Measurements from ENCODE around the gene CALCOCO1.
A peak's percentile ranks its signal among the peaks of the same experiment; 100 is the strongest.
"Not testable (repeated sequence)": the region's sequence is repeated elsewhere in the genome, so short reads cannot be mapped to it uniquely, and the experiment has no call there.

The CALCOCO1 gene, protein sequence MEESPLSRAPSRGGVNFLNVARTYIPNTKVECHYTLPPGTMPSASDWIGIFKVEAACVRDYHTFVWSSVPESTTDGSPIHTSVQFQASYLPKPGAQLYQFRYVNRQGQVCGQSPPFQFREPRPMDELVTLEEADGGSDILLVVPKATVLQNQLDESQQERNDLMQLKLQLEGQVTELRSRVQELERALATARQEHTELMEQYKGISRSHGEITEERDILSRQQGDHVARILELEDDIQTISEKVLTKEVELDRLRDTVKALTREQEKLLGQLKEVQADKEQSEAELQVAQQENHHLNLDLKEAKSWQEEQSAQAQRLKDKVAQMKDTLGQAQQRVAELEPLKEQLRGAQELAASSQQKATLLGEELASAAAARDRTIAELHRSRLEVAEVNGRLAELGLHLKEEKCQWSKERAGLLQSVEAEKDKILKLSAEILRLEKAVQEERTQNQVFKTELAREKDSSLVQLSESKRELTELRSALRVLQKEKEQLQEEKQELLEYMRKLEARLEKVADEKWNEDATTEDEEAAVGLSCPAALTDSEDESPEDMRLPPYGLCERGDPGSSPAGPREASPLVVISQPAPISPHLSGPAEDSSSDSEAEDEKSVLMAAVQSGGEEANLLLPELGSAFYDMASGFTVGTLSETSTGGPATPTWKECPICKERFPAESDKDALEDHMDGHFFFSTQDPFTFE

DNA sequence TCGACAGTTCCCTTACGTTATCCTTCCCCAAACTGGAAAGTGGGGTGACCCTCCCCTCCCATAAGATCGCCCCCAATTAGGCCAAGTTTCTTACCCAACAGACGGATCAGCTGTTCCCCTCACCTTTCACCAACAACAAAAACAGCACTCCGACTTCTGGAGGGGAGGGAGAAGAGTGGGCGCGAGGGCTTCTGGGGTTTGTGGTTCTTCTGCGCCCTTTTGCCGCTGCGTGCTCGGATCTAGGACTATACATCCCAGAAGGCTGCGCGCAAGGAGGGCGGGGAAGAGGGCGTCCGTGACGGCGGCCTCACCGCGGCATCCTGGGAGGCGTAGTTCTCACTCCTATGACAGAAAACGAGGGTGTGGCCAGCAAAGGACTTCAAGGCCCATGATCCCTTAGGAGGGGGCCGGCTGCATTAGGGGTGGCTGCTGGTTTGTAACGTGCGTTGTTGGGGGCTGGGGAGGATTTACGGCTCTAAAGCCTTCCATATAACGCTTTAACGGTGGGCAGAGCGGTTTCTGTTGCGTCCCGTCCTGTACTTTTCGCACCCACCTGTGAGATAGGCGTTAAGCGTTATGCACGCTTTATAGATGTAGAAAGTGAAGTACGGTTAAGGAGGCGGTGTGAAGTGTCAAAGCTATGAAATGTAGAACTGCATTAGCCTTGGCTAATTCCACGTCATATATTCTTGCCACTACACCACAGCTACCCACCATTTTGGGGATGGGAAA is at the start of gene CALCOCO1:
Gene CALCOCO1, minus strand, starts transcription at position 143 of the 732 bp plus-strand sequence. CDS start 2,210 bp downstream, outside the sequence.
- FAIRE-seq: peak; percentile 98

DNA sequence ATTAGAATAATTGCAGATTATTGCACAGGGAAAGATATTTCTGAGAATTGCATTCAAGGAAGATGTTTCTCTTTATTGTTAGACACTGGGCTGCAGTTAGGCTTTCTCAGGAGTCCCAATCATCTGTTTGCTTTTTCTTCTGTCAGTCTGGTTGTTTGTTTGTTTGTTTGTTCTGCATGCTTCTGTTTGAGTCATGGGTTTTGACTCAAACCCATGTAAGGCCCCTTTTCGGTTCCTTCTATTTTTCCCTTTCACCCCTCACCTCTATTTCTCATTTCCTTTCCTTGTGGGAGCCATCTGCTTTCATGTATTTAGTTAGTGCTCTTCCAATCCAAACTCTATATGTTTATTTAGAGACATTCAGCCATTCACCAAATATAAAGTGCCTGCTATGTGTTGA is 49.6 kb upstream of the CALCOCO1 start:
- no peak for FAIRE-seq

DNA sequence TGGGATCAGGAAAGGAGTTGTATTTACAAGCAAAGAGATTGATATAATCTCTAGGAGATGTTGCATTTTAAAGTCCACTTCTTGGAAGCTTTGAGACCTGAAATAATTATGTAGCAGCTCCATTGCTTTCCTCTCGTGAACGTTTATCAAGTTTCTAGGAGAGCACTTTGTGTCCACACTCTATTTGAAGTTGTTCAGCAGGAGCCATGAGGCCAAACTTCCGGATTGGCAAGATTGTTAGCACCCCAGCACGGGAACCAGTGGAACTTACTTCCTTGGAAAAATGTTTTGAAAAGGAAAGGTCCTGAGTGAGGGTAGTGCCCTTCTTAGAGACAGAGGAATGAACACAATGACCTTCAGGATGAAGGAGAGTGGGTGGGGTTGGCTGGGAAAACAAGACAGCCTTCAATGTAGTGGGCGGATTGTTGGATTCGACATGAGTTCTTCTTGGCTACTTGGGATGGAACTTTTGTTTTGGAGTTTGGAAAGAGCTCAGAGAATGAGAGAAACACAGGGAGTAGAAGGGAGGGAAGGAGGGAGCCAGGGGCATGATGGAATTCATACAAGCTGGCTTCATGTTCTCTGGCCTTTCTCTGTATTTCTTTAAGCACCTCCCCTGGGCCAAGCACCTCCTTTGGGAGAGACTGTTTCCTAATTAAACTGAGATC is 48.4 kb upstream of the CALCOCO1 start:
- no peak for FAIRE-seq

DNA sequence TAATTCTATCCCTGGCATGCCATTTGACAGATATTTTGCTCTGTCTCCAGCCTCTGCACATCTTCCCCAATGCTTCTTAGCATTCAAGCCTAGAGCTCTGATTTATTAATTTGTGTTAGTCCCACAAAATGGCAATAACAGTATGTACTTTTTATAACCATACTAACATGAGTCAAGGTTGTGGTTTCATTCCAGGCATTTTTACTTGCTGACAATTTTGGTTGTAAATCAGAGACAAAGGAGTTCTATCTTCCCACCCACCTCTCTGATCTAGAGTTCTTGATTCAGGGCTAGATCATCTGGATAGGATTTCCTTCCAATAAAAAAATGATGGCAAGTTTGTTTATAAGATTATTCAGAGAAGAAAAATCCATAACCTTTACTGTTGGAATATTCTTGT is 43.0 kb upstream of the CALCOCO1 start:
- no peak for FAIRE-seq

DNA sequence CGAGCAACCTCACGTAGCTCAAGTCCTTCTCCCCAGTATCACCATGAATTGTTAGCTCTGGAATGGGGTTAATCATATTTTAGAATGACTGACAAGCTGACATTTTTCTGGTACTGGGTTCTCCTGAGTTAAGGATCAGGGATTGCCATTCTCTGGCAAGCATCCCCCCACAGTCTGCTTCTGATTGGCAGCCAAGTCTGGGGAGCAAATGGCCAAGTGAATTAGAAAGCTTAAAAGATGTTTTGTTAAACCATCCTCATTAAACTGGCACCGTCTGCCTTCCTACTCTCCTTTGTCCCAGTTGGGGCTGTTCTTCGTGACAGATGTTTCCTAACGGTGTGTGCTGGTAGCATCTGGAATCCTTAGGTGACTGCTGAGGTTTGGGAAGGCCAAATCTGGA is 41.7 kb upstream of the CALCOCO1 start:
- no peak for FAIRE-seq

DNA sequence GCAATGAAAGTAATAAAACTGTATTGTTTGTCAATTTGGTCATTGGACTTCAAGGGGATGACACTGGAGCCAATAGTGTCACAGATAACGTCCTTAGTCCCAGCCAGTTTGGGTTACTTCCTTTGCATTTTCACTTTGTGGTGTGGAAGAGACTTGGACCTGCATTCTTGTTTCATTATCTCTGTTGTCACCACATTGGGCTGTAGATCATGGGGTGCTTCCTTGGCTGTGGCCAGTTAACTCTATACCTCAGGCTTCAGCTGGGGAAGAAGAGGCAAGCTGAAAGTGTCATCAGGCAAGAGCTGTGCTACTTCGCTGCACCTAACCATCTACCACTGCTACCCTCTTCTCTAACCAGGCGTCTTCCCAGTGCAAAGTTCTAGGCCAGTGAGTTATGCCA is 39.6 kb upstream of the CALCOCO1 start:
- no peak for FAIRE-seq

DNA sequence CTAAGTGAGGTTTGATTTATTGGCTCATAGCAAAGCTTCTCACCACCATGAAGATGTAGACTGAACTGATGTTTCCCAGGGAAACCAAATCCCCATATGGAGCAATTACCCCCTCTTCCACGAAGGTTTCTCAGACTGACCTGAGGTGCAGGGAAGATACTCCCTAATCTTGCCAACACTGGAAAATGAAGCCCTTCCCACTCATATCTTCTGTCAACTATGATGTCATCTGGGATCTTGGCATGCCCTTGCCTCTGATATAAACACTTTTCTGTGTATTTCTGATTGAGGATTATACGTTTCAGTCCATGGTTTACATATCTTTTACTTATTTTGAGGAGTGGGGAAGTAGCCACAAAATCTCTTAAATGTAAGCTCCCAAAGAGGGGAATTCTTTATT is 38.6 kb upstream of the CALCOCO1 start:
- no peak for FAIRE-seq

DNA sequence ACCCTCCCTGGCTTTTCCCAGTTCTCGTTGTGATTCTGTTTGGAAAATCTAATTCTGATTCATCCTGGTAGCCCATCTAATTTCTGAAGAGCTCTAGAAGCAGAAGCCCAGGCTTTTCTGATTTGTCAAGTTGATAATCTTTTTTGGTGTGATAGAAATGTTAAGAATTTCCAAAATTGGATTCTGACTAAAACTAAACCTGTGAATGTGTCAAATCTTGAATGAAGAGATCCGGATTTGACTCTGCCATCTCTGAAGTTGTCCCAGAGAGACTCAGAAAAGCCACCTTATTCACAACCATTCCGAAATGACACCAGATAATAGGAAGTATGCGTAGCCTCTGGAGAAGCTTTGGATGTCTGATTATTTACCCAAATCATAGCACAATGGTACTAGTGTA is 37.4 kb upstream of the CALCOCO1 start:
- no peak for FAIRE-seq

DNA sequence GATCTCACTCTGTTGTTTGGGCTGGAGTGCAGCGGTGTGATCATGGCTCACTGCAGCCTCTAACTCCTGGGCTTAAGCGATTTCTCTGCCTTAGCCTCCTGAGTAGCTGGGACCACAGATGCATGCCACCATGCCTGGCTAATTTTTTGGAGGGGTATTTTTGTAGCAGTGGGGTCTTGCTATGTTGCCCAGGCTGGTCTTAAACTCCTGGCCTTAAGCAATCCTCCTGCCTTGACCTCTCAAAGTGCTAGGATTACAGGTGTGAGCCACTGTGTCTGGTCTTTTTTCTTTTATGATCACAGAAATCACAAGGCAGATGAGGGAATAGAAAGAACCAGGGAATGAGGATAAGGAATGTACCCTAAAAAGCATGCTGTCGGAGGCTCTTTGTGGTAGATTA is 35.5 kb upstream of the CALCOCO1 start:
- not testable (repeated sequence) for FAIRE-seq

DNA sequence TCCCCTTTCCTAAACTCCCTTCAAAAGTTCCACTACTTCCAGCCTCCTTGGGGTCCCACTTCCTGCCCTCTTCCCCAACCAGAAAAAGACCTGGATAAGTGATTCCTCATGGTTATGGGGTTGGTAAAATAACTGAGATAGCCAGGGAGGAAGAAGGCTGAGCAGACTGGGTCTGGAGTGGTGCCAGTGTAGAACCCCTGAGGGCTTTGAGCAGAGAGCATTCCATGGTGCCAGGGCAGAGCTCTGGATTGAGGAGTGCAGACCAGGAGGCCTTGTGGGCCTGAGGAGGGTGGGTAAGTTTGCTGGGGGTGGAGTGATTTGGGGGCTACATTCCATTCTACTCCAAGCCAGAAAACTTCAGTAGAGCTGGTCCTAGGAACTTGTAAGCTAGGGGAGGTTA is 34.1 kb upstream of the CALCOCO1 start:
- FAIRE-seq: no peak

DNA sequence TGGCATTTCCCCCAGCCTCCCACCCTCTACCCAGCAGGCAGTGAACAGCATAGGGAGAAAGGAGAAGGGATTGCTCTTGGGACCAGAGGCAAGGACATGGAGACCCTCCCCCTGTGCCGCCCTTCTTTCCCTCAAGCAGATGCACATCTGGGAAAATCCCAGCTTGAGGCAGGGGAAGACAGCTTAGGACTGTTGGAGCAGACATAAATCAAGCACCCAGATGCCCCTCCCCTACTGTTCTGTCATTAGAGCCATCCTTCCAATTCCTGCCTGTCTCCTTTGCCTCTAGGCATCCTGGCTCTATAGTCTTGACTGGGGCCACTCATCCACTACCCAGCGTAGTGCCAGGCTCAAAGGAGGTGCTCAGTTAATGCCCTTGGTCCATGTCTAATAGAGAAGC is 32.0 kb upstream of the CALCOCO1 start:
- no peak for FAIRE-seq

DNA sequence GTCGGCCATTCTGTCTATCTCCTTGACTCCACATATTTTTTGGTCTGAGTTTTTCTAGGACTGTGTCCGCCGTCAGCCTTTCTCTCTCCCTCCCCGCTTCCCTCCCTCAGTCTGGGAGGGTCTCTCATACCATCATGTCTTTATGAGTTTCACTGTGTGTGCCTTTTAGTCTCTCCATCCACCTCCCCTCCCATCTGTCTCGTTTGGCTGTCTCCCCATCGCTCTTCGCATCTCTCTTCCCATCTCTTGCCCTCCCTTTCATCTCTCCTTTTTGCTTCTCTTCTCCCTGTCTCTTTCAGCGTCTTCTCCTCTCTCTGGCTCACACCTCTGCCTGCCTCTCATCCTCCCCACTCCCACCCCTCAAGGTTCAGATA is 31.5 kb upstream of the CALCOCO1 start:
- FAIRE-seq: no peak

DNA sequence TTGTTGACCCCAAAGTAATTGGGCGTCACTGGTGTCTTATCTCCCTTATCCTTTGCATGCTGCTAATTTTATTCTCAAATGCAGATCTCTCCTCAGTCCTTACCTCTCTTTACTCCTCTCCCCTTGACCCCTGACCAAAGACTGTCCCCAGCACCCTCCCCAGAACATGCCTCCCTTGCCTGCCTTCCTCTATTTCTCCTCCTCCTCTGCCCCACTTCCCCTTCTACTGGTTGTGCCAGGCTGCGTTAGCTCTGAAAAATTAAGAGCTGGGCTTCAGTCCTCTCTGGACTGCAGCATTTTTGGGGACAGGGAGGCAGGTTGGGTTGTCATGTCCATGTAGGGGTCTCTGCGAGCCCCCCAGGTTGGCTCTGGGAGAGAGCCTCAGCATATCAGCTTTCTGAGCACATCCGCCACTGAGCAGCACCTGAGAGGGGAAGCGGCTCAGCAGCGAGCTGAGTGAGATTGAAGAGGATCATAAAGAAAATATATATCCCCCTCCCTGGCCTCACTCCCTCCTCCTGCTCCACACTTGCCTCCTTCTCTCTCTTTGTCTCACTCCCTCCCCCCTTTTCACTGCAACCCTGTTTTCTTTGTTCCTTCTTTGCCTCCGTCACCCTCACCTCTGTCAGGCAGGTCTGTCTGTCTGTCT is 31.0 kb upstream of the CALCOCO1 start:
- no peak for FAIRE-seq

DNA sequence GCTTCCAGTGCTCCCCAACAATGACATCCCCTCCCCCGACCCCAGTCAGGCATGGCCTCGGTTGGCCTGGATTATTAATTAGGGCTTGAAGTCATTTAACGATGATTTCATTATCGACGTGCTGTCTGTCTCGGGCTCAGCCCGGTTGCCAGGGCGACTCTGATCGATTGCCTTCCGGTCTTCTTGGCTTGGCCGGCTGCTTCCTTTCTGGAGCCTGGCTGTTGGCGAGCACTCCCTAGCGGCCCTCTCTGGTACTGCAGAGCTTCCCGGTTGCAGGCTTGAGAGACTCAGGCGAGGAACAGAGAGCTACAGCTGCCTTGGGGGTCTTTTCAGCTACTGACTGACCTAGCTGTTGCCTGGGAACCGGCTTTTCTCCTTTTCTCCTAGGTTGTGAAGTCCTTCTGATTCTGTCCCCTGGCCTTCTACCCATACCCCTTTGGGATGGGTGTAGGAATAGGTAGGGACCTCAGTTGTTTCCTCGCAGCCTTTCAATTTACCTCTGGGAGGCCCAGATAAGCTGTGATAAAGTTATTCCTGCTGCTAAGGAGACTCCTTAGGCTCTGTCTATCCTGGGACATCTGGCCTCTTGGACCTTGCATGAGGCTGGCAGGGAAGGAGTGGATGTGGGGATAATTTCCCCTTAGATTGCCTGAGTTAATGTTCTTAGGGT is 30.0 kb upstream of the CALCOCO1 start:
- FAIRE-seq: no peak

DNA sequence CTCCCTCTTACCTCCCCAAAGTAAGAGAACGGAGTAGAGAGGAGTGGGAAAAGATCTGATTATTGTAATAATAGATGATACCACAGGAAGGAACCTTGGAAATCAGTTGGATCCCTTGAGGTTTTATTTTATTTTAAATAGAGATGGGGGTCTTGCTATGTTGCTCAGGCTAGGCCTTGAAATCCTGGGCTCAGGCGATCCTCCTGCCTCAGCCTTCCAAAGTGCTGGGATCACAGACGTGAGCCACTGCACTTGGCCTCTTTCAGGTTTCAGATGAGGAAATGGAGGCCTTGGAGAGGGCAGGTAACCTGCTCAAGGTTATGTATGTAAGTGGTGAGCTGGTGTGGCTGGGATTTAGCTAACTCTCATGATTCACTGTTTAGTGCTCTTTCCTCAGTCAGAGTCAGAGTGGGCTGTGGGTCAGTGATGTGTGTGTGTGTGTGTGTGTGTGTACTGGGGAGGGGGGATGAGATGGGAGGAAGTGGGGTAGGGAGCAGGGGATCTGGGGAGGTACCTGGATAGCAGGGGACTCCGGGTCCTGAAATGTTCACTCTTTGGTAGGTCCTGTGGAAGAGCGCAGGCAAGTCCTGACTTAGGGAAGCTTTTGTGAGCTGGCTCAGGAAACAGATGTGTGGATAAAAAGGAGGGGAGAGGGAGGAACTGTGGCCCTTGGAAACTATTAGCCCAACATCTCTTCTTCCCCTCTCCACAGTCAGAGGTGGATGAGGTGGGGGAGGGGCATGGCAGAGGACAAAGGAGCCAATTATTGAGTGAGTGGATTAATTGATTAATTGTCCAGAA is 29.2 kb upstream of the CALCOCO1 start:
- FAIRE-seq: no peak

DNA sequence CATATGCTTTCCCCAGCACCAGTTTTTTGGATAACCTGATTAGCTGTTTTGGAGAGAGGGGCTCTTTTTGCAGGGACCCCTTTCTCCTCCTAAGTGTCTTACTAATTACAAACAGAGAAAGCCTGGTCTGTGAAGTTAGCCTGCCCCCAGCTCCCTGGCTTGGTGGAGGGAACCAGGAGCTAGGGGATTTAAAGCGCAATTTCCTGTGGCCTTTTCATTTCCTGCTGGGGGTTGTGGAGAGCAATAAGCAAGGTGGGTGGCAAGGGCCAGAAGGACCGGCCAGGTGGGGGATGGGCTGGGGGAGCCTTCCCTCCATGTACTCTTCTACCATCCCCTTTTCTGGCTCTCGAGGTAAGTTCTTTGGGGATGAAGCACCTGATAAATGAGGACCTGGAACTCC is 28.6 kb upstream of the CALCOCO1 start:
- no peak for FAIRE-seq

DNA sequence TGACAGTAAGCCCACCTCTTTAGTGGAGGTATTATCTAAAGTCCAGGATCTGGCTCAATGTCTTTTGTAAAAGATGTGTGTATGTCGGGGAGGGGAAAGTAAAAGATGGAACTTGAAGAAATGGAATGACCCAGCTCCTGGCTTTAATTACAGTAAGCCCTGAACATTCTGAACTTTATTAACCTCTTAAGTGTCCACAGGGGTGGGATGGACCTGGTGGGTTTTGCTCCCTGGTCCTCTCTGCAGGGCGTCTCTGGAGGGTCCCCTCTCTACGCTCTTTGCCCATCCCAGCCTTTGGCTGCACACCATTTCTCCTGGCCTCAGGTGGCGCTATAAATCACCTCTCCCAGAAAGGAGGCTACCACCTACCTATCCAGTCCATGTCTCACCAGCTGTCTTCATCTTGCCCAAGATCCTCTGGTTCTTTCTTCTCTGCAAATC is 28.2 kb upstream of the CALCOCO1 start:
- FAIRE-seq: no peak

DNA sequence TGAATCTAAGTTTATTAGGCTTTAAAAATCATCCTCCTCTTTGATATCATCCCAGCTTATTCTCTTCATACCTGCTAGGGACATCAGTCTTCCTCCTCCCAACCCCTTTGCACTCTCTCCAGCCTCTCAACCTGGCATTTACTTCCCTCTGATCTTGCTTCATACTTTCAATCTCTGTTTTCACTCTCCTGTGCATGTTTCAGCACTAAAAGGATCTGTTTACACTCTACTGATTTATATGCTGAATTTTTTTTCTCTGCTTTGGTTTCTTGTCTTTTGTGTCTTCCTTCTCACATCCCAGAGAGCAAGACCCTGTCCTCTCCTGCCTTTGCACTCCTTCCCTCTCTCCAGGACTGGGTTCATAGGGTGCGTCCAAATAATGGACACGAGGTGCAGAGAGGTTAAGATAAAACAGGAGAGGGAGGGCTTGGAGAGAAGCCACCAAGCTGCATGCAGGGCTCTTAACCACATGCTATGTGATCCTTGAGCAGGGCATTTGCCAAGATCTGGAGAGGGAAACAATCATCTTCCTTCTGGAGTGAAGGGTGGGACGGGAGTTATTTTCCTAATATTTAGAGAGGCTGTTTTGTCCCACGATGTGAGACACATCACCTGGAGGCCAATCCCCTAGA is 27.5 kb upstream of the CALCOCO1 start:
- FAIRE-seq: no peak

DNA sequence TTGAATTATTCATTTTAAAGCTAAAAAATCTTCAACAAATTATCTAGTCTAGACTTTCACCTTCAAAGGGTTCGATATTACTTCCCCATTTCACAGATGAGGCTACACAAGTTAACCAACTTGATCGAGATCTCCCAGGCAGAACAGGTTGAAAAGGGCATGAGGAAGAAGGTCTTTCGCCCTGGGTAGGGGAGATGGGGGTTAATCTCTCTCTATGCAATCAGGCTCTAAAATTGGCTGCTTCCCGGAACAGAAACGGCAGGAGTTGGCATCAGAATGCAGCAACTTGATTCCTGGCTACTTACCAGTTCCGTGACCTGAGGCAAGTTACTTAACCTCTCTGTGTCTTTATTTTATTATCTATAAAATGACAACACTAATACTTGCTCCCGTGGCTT is 26.9 kb upstream of the CALCOCO1 start:
- FAIRE-seq: no peak

DNA sequence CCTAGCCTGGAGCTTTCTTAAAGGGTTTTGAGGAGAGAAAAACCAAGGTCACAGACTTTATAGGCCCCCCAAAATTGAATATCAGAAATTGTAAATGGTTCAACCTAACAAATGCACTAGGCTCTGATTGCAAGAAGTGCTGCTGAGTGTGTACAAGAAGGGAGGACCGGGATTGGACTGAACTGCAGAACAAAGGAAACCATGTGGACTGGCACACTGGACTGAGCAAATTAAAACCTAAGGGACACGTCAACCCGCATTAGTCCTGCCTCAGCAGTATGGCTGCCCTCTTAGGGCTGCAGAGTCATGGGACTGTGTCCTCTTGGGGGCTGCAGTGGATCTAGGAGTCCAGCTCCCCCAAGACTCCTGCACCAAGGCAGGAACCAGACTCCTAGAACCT is 25.4 kb upstream of the CALCOCO1 start:
- no peak for FAIRE-seq

DNA sequence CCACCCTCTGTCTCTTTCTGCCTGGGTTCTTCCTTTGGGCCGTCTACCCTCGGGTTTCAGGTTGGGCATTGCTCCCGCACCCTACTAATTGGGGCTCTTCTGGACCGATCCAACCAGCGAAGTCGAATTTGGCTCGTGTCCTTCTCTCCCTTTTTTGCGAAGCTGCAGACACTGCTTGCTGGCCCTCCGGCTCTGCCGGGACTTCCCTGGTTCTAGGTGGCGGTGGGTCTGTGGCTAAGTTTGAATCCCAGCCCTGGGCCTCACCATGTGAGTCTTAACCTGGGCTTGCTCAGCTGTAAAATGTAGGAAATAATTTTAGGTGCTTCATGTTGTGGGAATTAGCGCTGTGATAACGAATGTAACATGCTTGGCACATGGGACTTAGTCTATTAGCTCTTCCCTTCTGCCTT is 24.9 kb upstream of the CALCOCO1 start:
- FAIRE-seq: no peak
